Right lobe of liver (tissue), 4 donors: ENCODE measurements around the gene FBXL13.

Source experiments
- CTCF ChIP-seq, 4 donors: fragments of 200-600 bp in 3 of 4; fragments of 450-650 bp in 1 of 4; IDR thresholded peaks; one replicate each; pipeline versions ENCODE4 v1.5.1 to v1.8.0; 2016 to 2022; ENCODE audit warnings: antibody characterized with exemption in 4 of 4, mild to moderate bottlenecking in 2 of 4
- POLR2A ChIP-seq: fragments of 450-650 bp; IDR thresholded peaks from one replicate; pipeline ENCODE4 v1.6.1; 2017; ENCODE audit warnings: antibody characterized with exemption, mild to moderate bottlenecking
- donor health status: DM: no; HTN: no; CAD: no.
- donor health status: DM: no; HTN: no; CAD: no.
- donor health status: DM: no; HTN: yes; CAD: no.

GRCh38 chr7:103116991-103117390, 42.4 kb upstream of the FBXL13 start:
- TF ChIP-seq CTCF (IDR thresholded peaks at IDR 0.05) (no peak), POLR2A (no peak)
